Measurements from ENCODE around the gene MAP1LC3C. TPM values are rescaled to one million over a fixed set of nuclear protein-coding genes. Genes with fewer than 3 reads are reported as not detected.

The MAP1LC3C gene
- total and polyA plus RNA-seq, 8 donors, result 1.2 to 12.7 (median 4.2) TPM; not detected in 2

- WGBS, 5 donors, result 72 to 78% (median 75%) methylated on average over 10 of the region's 10 CpGs
- DNase-seq, result peak; percentile 30 to 50
- Histone ChIP-seq H3K4me3 (no peak overlapping the region), H3K9me3 (no peaks in the 10 kb centered on the region), H3K27ac (no peak overlapping the region), H3K27me3 (no peaks in the 10 kb centered on the region), H3K4me1 (no peaks in the 10 kb centered on the region), H3K36me3 (no peaks in the 10 kb centered on the region)
- intact Hi-C loops (cut with DNase I; ENCODE audit: low total_unique reads), result no loop called here
- no peak for TF ChIP-seq POLR2A (IDR thresholded peaks at IDR 0.05)
- no peak for TF ChIP-seq POLR2AphosphoS5 (IDR thresholded peaks at IDR 0.05)
- TF ChIP-seq EP300 (IDR thresholded peaks at IDR 0.05), result no peak
- TF ChIP-seq, protein P1, sequence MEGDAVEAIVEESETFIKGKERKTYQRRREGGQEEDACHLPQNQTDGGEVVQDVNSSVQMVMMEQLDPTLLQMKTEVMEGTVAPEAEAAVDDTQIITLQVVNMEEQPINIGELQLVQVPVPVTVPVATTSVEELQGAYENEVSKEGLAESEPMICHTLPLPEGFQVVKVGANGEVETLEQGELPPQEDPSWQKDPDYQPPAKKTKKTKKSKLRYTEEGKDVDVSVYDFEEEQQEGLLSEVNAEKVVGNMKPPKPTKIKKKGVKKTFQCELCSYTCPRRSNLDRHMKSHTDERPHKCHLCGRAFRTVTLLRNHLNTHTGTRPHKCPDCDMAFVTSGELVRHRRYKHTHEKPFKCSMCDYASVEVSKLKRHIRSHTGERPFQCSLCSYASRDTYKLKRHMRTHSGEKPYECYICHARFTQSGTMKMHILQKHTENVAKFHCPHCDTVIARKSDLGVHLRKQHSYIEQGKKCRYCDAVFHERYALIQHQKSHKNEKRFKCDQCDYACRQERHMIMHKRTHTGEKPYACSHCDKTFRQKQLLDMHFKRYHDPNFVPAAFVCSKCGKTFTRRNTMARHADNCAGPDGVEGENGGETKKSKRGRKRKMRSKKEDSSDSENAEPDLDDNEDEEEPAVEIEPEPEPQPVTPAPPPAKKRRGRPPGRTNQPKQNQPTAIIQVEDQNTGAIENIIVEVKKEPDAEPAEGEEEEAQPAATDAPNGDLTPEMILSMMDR (IDR thresholded peaks at IDR 0.05), result peak in 3 of 7 experiments; percentile 11 to 25 (median 17)
Observed at GRCh38 chr1:241985787-241986186, 13.1 kb downstream of the MAP1LC3C start.

DNA sequence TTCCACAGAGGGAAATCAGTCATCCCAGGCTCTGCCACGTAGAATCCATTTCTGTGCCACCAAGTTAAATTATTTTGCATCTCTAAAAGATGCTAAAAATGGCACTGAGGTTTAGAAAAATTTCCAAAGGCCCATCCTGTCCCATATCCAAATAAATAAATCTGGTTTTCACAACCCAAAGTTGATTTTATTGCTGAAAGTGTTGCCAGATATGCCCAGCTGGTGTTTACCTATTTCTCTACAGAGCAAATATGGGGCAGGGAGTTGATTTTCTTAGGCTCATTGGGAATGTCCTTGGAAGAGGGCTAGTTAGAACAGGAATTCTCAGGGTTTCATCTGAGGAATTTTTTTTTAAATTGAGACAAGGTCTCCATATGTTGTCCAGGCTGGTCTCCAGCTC, 19.0 kb downstream of the MAP1LC3C start:
- H3K27me3 ChIP-seq, result no peaks in the 10 kb centered on the region
- H3K9me3 ChIP-seq, result no peaks in the 10 kb centered on the region
- H3K36me3 ChIP-seq, result no peaks in the 10 kb centered on the region
- intact Hi-C loops (cut with DNase I; ENCODE audit: low total_unique reads), result no loop called here
- DNase-seq, result no peak
- H3K27ac ChIP-seq, result no peak overlapping the region
- 55 to 93% (median 79%) methylated on average over 1 of the region's 1 CpG for WGBS, 5 donors
- H3K4me1 ChIP-seq, result no peaks in the 10 kb centered on the region
- H3K4me3 ChIP-seq, result no peak overlapping the region
- TF ChIP-seq EP300 (IDR thresholded peaks at IDR 0.05) (no peak), POLR2AphosphoS5 (IDR thresholded peaks at IDR 0.05) (no peak), POLR2A (IDR thresholded peaks at IDR 0.05) (no peak)
- TF ChIP-seq, protein P1 (IDR thresholded peaks at IDR 0.05), result no peak

- DNase-seq, result no peak
- TF ChIP-seq EP300 (IDR thresholded peaks at IDR 0.05) (no peak), POLR2AphosphoS5 (IDR thresholded peaks at IDR 0.05) (no peak), POLR2A (IDR thresholded peaks at IDR 0.05) (no peak)
- TF ChIP-seq, protein P1 (IDR thresholded peaks at IDR 0.05), result no peak
- Histone ChIP-seq H3K4me3 (no peak overlapping the region), H3K27me3 (no peaks in the 10 kb centered on the region), H3K36me3 (no peaks in the 10 kb centered on the region), H3K27ac (no peak overlapping the region), H3K9me3 (no peaks in the 10 kb centered on the region), H3K4me1 (no peaks in the 10 kb centered on the region)
- intact Hi-C loops (cut with DNase I; ENCODE audit: low total_unique reads), result no loop called here
- 89 to 93% (median 92%) methylated on average over 18 of the region's 18 CpGs for WGBS, 5 donors
Observed at GRCh38 chr1:241979071-241979470, 19.8 kb downstream of the MAP1LC3C start.

DNA sequence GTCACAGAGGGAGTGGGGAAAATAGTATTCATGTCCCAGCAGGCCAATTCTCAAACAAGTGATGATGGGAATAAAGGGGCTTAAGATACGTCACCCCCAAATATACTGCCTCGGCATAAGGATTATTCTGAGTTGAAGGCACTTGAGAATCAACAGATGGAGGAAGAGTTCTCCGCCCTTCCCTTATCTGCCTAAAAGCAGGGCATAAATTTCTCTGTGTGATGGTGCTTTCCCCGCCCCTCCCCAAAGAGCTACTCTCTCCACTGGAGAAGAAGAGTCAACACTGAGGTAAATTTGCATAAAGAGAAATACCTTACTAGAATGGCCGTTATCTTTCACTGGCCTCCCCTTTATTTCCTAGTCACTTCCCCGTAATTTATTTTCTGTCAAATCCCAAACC, 22.7 kb downstream of the MAP1LC3C start:
- H3K27ac ChIP-seq, result no peak overlapping the region
- no peaks in the 10 kb centered on the region for H3K27me3 ChIP-seq
- no peaks in the 10 kb centered on the region for H3K36me3 ChIP-seq
- no peak for TF ChIP-seq EP300 (IDR thresholded peaks at IDR 0.05)
- TF ChIP-seq, protein P1 (IDR thresholded peaks at IDR 0.05), result no peak
- no peak for TF ChIP-seq POLR2AphosphoS5 (IDR thresholded peaks at IDR 0.05)
- no peak for TF ChIP-seq POLR2A (IDR thresholded peaks at IDR 0.05)
- no peak overlapping the region for H3K4me3 ChIP-seq
- H3K9me3 ChIP-seq, result no peaks in the 10 kb centered on the region
- intact Hi-C loops (cut with DNase I; ENCODE audit: low total_unique reads), result no loop called here
- DNase-seq, result no peak
- H3K4me1 ChIP-seq, result no peaks in the 10 kb centered on the region
- 59 to 72% (median 60%) methylated on average over 6 of the region's 6 CpGs for WGBS, 5 donors

All from stomach (tissue), 9 donors.